Activated T-helper 9 cell treated with anti-CD3 and anti-CD28 coated beads, Interleukin-2, amount 50 U/mL, for 16 hours (primary cell): ENCODE results near the gene NDST1.

Experiments used
- DNase-seq: peaks from one replicate; pipeline ENCODE4 v3.0.0-alpha.2; 2020; ENCODE audit warnings: low read depth

Gene NDST1

DNA sequence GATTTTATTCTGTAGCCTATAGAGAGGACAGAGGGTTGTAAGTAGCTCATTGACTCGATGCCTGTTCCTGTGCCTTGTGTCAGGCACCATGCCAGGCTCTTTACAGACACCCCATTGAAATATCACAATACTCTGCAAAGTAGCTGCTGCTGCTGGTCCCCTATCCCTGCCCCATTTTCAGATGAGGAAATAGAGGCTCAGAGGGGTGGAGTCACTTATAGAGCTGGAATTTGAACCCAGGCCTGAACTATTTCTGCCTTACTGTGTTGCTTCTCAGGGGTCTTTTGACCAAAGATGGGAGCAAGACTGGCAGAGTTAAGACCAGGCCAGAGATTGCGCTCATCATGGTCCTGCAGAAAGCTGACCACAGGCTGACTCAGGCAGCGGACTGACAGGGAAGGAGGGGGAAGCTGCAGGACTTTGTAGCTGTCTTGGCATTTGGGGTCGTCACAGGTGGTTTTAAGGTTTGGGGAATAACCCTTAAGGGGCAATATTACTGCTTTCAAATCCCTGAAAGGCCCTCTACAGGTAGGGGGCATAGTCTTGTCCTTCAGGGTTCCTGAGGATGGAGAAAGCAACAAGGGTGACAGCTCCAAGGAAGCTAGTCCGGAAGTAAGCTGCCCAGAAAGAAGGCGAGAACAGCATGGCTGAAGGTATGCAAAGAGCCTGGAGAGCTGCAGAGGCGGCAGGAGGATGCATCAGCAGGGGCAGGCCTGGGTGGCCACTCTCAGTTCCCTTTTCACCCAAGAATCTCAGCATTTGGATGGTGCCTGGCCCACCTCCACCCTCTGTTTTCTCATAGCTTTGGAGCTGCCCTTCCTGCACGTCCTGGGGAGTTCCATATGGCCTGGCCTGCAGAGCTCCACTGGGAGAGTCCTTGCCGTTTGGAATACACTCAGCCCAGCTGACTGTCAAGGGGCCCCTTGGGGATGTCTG, 18.3 kb upstream of the NDST1 start:
- no peak for DNase-seq

DNA sequence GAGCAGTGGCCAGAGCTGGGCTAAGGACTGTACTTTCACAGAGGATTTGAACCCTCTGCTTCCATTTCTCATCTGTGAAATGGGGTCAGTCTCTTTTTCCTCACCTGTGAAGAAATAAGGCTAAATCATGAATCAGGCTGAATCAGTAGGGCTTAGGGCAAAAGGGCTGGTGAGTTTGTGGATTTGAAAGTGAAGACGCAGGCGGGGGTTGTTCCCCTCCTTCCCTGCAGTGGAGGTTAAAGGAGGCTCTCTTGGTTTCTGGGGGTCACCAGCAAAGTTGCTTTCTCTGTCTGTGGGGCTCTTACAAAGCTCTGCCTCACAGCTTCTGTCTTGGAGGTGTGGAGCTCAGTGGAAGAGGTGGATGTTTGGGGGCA, 17.6 kb upstream of the NDST1 start:
- DNase-seq = no peak

DNA sequence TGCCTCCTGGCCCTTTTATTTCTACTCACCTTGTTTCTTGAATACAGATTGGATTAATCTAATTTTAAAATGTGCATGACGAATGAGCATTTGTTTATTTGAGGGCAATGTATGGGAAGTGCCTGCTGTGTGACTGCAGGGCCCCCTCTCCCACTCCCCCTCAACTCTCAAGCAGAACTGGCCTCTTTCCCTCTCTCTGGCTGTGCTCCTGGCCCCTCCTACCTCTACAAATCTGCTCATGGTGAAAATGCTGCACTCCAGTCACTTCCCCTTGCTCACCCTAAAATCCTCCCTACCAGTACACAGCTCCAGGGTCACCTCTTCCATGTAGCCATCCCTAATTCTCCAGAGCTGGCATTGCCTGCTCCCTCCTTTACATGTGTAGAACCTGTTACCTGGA, 17.2 kb upstream of the NDST1 start:
- no peak for DNase-seq

DNA sequence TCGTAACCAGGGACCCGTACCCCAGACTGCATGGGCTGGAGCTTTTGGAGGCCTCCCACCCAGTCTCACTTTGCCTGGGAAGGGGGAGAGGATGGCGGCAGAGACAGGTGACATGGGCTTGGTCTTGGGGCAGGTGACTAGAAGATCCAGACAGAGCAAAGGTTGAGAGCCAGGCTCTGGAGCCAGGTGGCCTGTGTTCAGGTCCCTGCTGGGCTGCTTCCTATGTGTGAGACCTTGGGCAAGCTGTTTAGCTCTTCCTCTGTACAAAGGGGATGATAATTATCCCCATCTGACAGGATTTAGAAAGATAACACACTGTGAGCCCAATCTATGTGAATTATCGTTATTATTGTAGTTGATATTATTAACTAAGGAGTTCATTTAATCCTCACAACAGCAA, 16.1 kb upstream of the NDST1 start:
- no peak for DNase-seq

DNA sequence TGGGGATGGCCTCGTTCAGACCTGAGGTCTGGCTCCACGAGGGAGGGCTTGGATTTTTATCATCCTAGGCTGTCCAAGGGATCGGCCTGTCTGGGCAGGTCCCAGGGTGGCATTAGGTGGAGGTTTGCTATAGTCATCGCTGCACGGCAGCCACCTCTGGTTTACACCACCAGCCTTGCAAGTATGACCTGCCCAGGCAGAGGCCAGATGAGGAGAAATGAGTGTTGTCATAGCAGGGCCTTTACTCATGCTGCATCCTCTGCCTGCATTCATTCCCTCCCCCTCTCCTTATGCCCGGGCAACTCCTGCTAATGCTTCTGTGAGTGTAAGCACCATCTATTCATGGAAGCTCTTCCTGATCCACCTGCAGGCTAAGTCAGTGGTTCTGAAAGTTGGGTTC, 15.3 kb upstream of the NDST1 start:
- DNase-seq = no peak

DNA sequence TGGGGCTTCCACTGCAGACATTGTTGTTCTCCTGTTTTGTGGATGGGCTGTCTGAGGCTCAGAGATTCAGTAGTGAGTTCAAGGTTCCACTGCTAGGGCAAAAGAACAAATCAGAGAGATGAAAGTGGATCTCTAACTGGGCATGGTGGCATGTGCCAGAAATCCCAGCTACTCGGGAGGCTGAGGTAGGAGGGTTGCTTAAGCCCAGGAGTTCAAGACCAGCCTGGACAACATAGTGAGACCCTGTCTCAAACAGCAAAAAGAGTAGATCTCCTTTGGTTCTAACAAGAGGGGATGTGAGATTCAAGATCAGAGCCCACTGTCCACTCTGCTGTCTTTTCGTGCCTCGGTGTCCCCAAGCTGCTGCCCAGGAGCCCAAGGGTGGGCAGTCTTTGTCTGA, 11.8 kb upstream of the NDST1 start:
- no peak for DNase-seq

DNA sequence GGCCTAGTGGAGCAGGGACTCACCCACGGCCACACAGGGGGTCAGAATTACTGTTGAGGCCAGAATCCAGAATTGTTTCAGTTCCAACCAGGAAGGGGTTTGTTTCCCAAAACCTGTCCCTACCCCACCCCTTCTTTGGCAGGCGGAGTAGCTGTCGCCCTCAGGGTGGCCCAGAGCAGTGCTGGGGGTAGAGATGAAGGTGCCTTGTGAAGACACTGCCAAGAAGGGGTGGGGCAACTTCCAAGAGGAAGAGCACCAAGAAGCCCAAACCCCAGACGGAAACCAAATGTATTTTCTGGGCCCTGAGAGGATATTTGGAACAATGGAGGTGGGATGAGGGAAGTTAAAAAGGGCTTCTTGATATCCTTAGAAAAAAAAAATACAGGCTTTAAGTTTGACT, 11.4 kb upstream of the NDST1 start:
- DNase-seq = no peak

DNA sequence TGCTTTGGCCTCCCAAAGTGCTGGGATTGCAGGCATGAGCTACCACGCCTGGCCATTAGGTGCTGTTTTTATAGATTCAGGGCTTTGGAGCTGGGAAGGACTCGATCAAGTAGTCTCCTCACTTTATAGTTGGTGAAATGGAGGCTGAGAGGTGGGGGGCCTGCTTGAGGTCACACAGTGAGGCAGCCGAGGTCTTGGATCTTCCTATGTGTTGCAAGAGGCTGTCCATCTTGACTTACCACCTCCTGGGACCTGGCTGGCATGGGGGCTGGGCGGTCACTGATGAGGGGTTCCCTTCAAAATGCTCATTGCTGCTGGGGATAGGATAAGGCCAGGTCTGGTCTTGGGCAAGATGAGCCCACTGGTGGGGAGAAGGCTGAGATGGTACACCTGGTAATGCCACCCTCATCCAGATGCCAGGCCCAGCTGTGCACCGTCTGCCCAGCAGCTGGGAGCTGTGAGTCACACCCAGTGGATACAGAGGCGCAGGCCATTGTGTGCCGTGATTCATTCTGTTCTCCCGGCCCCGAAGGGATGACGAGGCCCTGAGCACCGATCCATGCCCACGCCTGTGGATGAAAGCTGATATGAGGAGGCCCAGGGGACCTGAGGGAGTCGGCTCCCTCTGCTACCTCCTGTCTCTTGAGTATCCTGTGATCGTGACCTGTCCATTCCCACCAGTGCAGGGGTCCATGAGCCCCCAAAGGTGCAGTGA, 10.5 kb upstream of the NDST1 start:
- no peak for DNase-seq

DNA sequence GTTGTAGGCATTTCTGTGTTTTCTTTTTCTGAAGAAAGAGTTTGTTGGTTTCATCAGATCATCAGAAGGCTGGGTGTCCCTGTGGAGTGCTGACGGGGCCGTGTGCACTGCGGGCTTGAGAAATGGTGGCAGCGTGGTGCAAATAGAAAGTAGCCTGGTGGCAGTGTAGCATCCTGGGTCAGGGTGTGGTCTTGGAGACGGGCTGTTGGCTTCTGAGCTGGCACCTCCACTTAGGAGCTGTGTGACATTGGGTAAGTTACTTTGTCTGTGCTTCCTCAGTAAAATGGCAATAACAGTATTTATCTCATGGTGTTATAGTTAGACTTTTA, 10.0 kb upstream of the NDST1 start:
- no peak for DNase-seq

DNA sequence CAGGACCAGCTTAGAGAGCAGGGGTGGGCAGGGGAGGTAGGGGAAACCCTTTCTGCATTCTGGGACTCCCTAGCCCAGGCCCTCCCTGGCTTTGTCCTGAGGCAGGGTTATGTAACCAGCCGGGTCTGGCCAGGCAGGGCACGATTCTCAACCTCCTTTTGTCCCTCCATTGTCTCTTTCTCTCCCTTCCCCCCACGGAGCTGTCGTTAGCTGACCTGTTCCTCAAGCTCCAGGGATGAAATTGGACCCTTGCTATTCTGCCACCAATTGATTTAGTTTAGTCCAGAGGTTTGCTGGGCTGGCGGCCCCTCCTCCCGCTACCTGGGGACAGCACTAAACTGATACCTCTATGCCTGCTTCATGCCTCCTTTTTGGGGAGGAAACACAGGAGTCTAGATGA, 9.4 kb upstream of the NDST1 start:
- DNase-seq = no peak

DNA sequence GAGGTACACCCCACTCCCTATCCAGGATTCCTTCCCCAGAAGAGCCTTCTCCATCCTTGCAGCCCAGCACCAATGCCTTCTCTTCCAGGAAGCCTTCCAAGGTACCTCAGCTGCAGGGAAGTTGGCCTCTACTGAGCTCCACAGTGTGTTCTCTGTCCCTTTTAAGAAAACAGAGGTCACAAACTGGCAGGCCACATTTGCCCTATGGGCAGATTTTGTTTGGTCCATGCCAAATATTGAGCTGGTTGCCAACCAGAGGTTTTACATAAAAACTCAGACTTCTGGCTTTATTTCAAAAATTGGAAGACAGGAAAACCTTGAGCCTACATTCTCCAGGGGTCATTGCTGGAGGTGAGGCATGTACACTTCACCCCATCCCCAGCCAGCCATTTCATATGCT, 9.0 kb upstream of the NDST1 start:
- no peak for DNase-seq

DNA sequence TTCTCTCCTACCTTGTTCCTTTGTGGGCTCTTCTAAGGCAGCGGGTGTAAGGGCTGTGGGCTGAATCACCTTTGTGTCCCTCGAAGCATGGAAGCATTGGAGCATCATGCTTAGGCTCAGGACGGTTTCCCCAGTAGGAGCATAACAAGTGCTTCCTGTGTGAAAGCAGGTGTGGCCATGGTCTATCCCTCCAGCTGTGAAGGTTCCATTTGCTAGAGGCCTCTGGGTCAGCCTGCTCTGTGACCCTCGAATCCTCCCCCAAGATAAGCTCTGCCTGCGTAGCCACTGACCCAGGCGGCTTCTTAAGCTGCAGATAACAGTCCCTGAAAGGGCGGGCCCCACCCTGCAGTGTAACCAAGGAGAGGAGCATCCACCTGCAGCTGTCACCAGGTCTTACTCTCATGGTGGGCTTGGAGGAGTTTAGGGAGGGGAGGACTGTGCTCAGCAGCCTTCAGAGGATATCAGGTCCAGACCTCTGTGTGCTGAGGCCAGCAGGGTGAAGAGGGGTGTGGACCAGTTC, 8.4 kb upstream of the NDST1 start:
- DNase-seq = no peak

DNA sequence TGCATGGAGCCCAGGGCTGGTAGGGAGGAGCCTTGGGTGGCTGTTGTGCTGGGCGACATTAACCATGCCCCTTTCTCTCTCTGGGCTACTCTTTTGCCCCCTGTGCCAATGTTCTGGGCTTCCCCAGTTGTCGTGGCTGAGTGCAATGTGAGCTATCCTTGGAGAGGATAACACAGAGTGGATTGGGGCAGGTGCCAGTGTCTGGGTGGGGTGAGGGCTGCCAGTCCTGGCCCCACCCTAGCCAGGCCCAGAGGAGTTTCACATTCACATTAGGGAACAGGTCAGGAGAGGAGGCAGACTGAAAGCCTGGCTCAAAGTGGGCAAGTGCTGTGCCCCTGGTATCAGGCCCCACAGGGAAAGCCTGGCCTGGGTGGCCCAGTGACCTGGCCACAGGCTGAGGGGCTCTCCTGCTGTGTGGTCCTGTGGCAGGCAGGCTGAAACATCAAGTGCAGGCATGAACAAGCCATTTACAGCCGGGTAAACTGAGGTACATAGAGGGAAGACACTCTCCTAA, 7.5 kb upstream of the NDST1 start:
- DNase-seq = no peak

DNA sequence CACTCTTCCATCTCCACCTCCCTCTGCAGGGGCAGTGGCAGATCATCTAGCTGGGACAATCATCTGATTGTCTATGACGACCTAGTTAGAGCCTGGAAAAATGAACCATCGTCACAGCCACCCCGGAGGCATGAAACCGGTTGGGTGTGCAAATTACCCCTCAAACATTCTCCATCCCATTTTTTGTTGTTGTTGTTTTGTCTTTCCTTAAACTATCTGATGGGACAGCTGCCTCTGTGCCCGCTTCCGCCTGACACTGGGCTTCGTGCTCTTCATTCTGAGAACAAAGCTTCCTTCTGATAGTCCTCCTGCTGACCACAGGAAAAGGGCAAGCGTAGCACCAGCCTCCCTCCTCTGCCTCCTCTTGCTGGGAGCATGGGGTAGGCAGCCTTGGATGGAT, 7.0 kb upstream of the NDST1 start:
- no peak for DNase-seq

DNA sequence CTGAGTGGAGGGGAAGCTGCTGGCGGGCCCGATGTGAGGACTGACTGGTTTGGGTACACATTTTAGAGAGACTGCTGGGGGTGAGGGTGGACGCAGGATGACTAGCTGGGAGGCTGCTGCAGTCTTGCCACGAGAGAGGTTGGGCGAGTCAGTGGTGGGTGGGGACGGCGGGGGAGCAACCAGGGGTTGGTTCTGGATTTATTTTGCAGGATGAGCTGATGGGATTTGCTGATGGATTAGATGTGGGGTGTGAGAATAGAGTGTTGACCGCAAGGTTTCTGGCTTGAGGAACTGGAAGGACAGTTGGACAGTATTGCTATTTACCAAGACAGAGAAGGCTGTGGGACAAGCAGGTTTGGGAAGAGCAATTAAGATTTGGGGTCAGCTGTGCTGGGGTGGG, 5.8 kb upstream of the NDST1 start:
- no peak for DNase-seq

DNA sequence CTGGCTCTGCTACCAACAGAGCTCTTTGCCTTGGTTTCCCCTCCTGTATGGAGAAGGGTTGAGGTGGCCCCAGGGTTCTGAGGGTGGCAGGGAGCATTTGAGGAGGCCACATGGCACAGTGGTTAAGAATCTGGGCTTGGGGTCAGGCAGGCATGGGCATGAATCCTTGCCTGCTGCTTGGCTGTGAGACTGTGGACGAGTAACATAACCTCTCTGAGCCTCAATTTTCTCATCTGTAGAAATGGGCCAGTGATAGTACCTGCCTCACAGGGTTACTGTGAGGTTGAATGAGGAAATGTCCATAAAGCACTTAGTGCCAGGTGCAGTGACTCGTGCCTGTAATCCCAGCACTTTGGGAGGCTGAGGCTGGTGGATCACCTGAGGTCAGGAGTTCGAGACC, 5.1 kb upstream of the NDST1 start:
- DNase-seq = no peak

DNA sequence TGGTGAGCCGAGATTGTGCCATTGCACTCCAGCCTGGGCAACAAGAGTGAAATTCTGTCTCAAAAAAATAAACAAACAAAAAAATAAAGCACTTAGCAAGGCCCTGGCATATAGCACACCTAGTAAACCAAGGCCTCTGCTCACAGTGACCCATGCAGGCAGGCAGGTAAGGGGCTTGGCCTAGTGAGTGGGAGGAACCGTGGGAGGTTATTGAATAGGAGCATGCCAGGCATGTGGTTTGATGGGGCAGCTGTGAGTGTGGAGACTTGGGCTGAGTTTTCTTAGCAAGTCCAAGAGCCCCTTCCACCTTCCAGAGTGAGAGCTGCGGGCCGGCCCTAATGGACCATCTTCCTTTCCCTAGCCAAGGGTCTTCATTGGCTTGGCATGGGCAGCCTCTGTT, 4.5 kb upstream of the NDST1 start:
- DNase-seq = no peak

DNA sequence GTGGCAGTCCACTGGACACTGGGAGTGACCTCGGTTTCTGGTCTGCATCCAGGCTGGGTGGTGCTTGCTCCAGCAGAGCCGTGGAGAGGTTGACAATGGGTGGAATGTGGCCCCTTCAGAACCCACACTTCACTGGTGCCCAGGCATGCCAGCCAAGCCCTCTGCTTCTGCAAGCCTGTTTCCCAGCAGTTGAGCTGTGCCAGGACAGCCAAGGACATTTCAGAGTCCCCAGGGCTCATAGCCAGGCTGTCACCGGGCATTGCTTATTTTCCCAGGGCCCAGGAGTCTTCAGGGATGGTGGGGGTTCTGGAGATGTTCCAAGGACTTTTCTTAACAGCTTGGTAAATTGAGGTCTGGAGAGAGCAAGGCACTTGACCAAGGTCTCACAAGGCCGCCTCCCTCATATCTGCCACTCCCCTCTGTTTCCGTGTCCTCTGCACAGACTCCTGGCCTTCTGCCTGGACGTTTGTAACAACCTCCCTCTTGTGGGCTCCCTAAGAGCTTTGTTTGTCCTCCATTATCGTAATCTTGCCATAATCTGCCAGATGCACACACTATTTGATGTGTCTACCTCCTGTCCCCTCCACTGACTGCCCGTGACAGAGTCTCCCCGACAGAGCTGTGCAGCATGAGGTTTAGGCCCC, 3.8 kb upstream of the NDST1 start:
- no peak for DNase-seq

DNA sequence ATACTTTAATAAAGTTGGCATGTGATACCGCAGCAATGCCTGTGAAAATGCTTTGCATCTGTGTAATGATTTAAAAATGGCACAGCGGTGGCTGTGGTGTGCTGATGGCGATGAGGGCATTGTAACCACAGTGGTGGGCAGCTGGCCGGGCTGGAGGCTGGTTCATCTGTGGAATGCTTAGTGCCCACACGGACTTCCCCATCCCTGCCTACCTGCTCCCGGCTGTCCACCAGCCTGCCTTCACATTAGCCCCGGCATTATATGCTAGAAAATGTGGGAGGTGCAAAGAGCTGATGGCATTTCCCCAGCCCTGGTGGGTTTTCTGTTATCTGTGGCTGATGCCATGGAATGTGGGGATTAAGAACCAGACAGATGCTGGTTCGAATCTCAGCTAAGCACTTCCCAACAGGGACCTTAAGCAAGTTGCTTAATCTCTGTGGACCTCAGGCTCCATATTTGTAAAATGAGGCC, 2.9 kb upstream of the NDST1 start:
- DNase-seq = no peak

DNA sequence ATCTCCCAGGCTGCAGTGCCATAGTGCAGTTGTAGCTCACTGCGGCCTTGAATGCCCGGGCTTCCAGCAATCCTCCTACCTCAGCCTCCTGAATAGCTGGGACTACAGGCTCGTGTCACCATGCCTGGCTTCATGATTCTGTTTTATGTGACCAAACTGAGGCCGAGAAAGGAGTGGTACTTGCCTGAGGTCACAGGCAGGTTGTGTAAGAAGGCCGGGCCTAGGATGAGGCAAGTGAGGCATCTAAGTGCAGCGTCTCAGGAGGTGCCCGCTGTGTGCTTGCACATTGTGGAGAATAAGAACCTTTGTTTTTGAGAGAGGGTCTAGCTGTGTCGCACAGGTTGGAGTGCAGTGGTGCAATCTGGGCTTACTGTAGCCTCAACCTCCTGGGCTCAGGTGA, 2.1 kb upstream of the NDST1 start:
- no peak for DNase-seq

DNA sequence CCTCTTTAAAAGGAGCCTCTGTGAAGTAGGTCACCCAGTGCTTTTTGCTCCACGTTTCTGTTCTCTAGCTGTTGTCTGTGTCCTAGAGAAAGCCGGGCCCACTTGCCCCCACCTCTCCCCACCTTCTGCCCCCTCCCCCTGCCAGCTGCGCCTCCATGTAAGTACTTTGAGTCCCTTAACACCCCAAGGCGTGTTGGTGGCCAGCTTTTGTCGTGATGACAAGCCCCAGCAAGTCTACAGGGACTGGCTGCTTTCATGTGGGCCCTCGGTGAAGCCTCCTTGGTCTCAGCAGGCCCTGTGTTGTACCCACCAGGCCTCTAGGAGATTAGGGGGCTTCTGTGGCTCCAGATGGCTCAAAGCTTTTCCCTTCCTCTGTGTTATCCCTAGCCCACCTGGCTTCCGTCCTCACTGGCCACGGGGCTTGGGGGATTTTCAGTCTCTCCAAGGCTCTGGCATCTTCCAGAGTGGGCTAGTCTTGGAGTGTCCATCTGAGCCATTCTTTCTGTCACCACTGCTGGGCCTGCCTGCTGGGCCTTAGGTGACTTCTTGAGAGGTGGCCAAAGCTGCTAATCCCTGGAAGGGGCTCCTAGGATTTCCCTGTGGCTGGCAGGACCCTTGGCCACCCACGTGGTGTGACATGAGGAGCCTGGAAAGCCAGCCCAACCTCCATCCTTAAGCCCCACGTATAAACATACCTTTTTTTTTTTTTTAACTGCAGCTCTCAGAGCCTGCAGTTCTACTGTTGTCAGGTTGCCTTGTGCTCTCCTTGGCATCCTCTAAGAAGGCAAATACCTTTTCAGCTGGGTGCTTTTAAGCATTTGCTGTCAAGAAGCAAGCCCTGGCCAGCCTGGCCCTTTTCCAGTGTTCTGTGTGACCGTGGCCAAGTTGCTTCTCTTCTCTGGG, 1.1 kb upstream of the NDST1 start:
- no peak for DNase-seq

DNA sequence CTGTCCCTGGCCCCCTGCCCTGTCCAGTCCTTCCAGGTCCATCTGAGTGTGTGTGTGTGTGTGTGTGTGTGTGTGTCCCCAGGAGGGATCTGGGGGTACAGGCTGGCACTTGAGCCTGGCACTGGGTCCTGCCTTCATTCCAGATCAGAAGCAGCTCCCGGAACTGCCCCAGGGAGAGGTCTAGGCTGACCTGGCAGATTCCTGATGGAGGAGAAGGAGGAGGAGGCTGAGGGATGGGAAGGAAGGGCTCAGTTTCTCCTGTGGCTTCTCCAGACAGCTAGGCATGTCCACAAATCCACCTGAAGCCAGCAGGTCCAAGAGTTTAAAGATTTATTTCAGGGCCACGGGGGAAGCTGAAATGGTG, 328 bp downstream of the NDST1 start:
- no peak for DNase-seq
